HEK293 (cell line): ENCODE data around the gene ALG5.

ENCODE experiments used
- ATF2 ChIP-seq: fragments of 450-650 bp; formaldehyde crosslinking; IDR thresholded peaks from 2 replicates; pipeline ENCODE4 v1.5.1; 2016; ENCODE audit warnings: missing biosample characterization, missing genetic modification characterization, low read depth
- HOXC10 ChIP-seq: sonication (generic); formaldehyde crosslinking; IDR thresholded peaks from 2 replicates; pipeline ENCODE4 v1.8.1; 2023; ENCODE audit warnings: mild to moderate bottlenecking, missing genetic modification reagents
- INSM2 ChIP-seq: fragments of 450-650 bp; formaldehyde crosslinking; IDR thresholded peaks from 2 replicates; pipeline ENCODE4 v1.5.1; 2016; ENCODE audit warnings: missing biosample characterization, missing genetic modification characterization
- KLF8 ChIP-seq: fragments of 450-650 bp; formaldehyde crosslinking; IDR thresholded peaks from 2 replicates; pipeline ENCODE4 v1.5.1; 2016; ENCODE audit warnings: missing biosample characterization, missing genetic modification characterization
- ZBTB20 ChIP-seq: fragments of 450-650 bp; formaldehyde crosslinking; IDR thresholded peaks from 2 replicates; pipeline ENCODE4 v1.5.1; 2016; ENCODE audit warnings: missing biosample characterization, missing genetic modification characterization
- ZNF16 ChIP-seq: fragments of 450-650 bp; formaldehyde crosslinking; IDR thresholded peaks from 2 replicates; pipeline ENCODE4 v1.5.1; 2016; ENCODE audit warnings: low read depth, missing biosample characterization, missing genetic modification characterization
- ZNF169 ChIP-seq: fragments of 450-650 bp; formaldehyde crosslinking; IDR thresholded peaks from 2 replicates; pipeline ENCODE4 v1.5.1; 2016; ENCODE audit warnings: missing biosample characterization, missing genetic modification characterization
- ZNF626 ChIP-seq: fragments of 450-650 bp; sonication (Bioruptor Pico); formaldehyde crosslinking; IDR thresholded peaks from 2 replicates; pipeline ENCODE4 v1.5.1; 2018; ENCODE audit warnings: missing biosample characterization, missing genetic modification characterization, inconsistent platforms
- ZNF670 ChIP-seq: fragments of 450-650 bp; formaldehyde crosslinking; IDR thresholded peaks from 2 replicates; pipeline ENCODE4 v1.5.1; 2016; ENCODE audit warnings: missing biosample characterization, missing genetic modification characterization, low read depth
- ZNF707 ChIP-seq: fragments of 450-650 bp; formaldehyde crosslinking; IDR thresholded peaks from 2 replicates; pipeline ENCODE4 v1.5.1; 2016; ENCODE audit warnings: missing biosample characterization, missing genetic modification characterization
- ZNF830 ChIP-seq: fragments of 450-650 bp; IDR thresholded peaks from 2 replicates; pipeline ENCODE4 v1.5.0; 2018; ENCODE audit warnings: missing biosample characterization, missing genetic modification characterization, low read depth, mild to moderate bottlenecking, moderate library complexity
- TF ChIP-seq, protein P1 (sequence below): fragments of 450-650 bp; formaldehyde crosslinking; IDR thresholded peaks from 2 replicates; pipeline ENCODE4 v1.5.1; 2016; ENCODE audit warnings: missing biosample characterization, missing genetic modification characterization

DNA sequence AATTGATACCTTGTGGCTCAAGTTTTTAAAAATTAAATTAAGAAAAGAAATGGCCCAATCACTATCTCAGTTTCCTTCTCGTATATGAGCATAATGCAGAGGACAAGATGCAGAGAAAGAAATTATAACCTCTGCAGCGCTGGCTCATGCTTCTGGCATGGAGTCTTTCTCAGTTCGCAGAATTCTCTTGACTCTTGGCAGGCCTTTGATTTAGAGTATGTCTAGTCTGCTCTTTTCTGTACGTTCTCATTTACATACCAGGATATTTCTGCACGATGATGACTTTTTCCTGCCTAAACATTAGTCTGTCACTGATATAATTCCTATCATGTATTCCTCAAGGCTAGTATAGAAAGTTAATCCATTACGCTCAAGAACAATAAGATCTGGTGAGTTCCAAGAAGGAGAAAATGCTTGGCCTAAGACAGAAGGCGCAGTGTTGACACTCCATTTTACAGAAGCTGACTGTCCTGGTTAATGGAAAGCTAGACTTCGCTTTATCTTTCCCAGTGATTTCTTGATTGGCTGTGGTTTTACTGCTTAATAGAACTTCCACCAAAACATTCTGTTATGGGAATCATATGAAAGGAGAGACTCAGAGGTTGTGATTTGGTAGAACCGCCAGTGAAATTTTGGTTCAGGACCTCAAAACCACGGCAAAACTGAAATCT lies 77.4 kb downstream of the ALG5 start:
- TF ChIP-seq ZBTB20 (tag by site-specific recombination) (no peak), INSM2 (tag by site-specific recombination) (no peak), HOXC10 (CRISPR knock-in tag) (no peak), ZNF830 (tag by site-specific recombination) (no peak), ZNF16 (tag by site-specific recombination) (no peak), ZNF707 (tag by site-specific recombination) (no peak), ZNF169 (tag by site-specific recombination) (no peak), ZNF626 (tag by site-specific recombination) (no peak), KLF8 (tag by site-specific recombination) (no peak), ATF2 (no peak), ZNF670 (no peak)
- TF ChIP-seq, protein P1, sequence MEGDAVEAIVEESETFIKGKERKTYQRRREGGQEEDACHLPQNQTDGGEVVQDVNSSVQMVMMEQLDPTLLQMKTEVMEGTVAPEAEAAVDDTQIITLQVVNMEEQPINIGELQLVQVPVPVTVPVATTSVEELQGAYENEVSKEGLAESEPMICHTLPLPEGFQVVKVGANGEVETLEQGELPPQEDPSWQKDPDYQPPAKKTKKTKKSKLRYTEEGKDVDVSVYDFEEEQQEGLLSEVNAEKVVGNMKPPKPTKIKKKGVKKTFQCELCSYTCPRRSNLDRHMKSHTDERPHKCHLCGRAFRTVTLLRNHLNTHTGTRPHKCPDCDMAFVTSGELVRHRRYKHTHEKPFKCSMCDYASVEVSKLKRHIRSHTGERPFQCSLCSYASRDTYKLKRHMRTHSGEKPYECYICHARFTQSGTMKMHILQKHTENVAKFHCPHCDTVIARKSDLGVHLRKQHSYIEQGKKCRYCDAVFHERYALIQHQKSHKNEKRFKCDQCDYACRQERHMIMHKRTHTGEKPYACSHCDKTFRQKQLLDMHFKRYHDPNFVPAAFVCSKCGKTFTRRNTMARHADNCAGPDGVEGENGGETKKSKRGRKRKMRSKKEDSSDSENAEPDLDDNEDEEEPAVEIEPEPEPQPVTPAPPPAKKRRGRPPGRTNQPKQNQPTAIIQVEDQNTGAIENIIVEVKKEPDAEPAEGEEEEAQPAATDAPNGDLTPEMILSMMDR (tag by site-specific recombination): no peak
